ENCODE results near the gene NKAPL. TPM values are rescaled to one million over a fixed set of nuclear protein-coding genes. Genes with fewer than 3 reads are reported as not detected.

The NKAPL gene
- total and polyA plus RNA-seq, 2 of the 8 experiments (the other 6 are each of a cell fraction or from before 2014, with no cell fraction given): 0.08 TPM; not detected in 1

DNA sequence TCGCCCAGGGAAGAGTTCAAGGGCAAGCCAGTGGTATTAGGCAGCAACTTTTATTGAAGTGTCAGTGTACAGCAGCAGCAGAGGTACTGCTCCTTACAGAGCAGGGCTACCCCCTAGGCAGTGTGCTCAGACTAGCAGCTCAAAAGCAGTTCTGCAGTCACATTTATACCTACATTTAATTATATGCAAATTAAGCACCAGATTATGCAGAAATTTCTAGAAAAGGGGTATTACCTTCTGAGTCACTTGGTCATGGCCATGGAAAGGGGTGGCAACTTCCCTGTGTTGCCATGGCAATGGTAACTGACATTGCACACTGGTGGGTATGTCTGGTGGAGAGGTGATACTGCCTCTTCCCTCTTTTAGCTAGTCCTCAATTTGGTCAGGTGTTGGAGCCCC, 5.0 kb upstream of the NKAPL start (continued):
- TF ChIP-seq, protein P1, sequence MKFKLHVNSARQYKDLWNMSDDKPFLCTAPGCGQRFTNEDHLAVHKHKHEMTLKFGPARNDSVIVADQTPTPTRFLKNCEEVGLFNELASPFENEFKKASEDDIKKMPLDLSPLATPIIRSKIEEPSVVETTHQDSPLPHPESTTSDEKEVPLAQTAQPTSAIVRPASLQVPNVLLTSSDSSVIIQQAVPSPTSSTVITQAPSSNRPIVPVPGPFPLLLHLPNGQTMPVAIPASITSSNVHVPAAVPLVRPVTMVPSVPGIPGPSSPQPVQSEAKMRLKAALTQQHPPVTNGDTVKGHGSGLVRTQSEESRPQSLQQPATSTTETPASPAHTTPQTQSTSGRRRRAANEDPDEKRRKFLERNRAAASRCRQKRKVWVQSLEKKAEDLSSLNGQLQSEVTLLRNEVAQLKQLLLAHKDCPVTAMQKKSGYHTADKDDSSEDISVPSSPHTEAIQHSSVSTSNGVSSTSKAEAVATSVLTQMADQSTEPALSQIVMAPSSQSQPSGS (IDR thresholded peaks at IDR 0.05; ENCODE audit: low read length): no peak
- no peak for TF ChIP-seq KDM4A (IDR thresholded peaks at IDR 0.05; ENCODE audit: low read depth, low read length, severe bottlenecking)

All from H1 (cell line).